Fibroblast of the aortic adventitia (primary cell): ENCODE measurements around the gene RARB. TPM values are rescaled to one million over a fixed set of nuclear protein-coding genes. Genes with fewer than 3 reads are reported as not detected.

Experiments
- DNase-seq: peaks from one replicate; pipeline ENCODE4 v3.0.0-alpha.2; 2010; ENCODE audit warnings: low read depth
- H3K4me3 ChIP-seq: 2 replicates; pipeline ENCODE4 v1.5.1; 2011; ENCODE audit warnings: low read depth, mild to moderate bottlenecking, control low read depth, low read length, moderate library complexity
- total RNA-seq: library from RNA; depleted of rRNA; stranded (reverse); fragments of >200 nt; gene quantifications from 2 replicates; pipeline ENCODE4 v1.2.3, GENCODE V29; 2012; ENCODE audit warnings: low replicate concordance
- TF ChIP-seq, protein P1 (sequence below): IDR thresholded peaks from 2 replicates; pipeline ENCODE4 v1.5.1; 2011; ENCODE audit warnings: mild to moderate bottlenecking, low read length, control low read depth, inconsistent platforms; ENCODE audit not compliant: insufficient read depth

Gene RARB
- total RNA-seq, 1 donor: 3.1 TPM

DNA sequence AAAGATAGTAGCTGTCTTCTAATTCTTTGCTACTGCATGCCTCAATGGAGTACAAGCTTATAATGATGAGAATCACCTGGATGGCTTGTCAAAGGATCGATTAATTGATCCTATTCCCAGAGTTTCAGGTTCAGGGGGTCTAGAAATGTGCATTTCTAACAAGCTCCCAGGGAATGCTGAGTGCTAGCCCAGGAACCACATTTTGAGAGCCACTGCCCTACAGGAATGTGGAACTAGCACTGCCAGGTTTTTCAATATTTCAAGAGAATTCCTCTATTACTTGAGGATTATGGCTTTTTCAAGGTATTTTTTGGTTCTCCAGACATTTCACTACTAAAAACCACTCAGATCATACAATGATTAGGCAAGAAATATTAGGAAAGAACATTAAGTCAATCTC lies 52.7 kb downstream of the RARB start:
- DNase-seq: peak; percentile 28
- TF ChIP-seq, protein P1, sequence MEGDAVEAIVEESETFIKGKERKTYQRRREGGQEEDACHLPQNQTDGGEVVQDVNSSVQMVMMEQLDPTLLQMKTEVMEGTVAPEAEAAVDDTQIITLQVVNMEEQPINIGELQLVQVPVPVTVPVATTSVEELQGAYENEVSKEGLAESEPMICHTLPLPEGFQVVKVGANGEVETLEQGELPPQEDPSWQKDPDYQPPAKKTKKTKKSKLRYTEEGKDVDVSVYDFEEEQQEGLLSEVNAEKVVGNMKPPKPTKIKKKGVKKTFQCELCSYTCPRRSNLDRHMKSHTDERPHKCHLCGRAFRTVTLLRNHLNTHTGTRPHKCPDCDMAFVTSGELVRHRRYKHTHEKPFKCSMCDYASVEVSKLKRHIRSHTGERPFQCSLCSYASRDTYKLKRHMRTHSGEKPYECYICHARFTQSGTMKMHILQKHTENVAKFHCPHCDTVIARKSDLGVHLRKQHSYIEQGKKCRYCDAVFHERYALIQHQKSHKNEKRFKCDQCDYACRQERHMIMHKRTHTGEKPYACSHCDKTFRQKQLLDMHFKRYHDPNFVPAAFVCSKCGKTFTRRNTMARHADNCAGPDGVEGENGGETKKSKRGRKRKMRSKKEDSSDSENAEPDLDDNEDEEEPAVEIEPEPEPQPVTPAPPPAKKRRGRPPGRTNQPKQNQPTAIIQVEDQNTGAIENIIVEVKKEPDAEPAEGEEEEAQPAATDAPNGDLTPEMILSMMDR: no peak
- no peak overlapping the region for H3K4me3 ChIP-seq

- TF ChIP-seq, protein P1: no peak
- H3K4me3 ChIP-seq: no peak overlapping the region
- no peak for DNase-seq
Measured at GRCh38 chr3:25481386-25481785, 53.3 kb downstream of the RARB start.

DNA sequence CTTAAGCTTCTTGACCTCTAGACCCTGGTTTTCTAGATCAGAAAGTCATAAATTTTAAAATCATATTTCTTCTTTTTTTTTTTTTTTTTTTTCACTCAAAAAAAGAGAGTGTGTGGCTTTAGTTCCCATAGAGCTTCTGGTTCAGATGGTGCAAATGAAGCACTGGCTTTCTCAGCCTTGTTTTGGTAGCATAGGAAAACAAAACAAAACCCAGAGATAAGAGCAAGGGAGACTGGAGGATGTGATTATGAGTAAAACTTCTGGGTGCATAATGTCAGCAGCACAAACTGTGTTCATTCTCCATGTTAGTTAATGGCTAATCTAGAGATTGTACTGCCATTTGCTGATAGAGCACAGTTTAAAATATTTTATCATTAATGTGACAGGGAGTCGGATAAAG lies 55.4 kb downstream of the RARB start:
- TF ChIP-seq, protein P1: no peak

GRCh38 chr3:25485673-25486072 lies 57.6 kb downstream of the RARB start:
- TF ChIP-seq, protein P1: no peak
- DNase-seq: no peak

More for the DNA sequence above, 55.4 kb downstream of the RARB start:
- no peak overlapping the region for H3K4me3 ChIP-seq
- no peak for DNase-seq

DNA sequence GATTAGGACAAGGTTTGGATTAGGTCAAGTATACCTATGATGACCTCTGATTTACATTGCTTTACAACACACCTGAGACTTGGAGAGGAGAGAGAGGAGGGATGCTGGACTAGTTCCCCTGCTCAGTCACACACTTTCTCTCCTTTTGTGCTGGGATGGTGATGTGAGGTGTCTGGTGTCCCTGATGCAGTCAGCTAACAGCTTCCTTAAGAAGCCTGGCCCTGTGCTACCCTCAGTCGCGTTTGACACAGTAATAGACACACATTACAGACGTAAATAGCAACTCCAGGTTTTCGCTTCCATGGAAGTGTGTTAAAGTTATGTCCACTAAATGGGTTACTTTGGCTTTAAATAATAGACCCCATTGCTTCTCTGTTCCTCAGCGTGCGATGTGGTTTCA lies 58.9 kb downstream of the RARB start:
- no peak overlapping the region for H3K4me3 ChIP-seq
- TF ChIP-seq, protein P1: no peak
- no peak for DNase-seq

More at GRCh38 chr3:25485673-25486072, 57.6 kb downstream of the RARB start:
- no peak overlapping the region for H3K4me3 ChIP-seq

DNA sequence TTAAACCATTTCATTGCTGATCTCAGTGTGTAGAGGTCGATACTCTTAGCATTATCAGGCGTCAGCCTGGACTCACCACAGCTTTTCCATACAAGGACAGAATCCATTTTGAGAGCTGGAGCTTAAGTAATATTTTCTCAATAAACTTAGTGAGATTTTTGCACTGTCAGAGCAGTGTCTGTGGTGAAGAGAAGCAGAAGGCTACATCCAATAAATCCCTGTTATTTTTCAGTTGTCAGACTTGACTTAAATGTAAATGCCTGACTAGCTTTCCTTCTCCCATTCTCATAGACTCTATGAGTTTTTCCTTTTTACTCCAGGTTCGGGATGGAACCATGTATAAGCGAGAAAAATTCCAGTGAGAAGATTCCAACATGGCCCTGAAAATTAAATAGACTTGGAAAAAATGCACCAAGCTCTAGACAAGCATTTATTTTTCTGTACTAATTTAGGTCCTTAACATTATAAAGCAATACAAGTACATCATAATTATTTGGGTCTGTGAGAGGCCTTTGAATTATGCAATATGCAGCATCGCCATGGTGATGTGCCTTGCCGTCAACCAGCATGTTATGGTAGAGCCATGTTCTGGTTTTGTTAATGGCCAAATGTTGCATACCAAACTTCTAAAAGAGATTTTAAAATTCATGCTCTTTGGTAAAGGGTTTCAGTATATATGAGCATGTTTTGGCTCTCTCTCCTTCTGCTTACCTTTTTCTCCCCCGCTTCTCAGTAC lies 62.0 kb downstream of the RARB start:
- H3K4me3 ChIP-seq: no peak overlapping the region
- TF ChIP-seq, protein P1: no peak
- DNase-seq: no peak

- TF ChIP-seq, protein P1: no peak
- DNase-seq: peak; percentile 73
- no peak overlapping the region for H3K4me3 ChIP-seq
Measured at GRCh38 chr3:25493246-25493645, 65.2 kb downstream of the RARB start.
